Measurements from ENCODE around the gene DSG2.

DNA sequence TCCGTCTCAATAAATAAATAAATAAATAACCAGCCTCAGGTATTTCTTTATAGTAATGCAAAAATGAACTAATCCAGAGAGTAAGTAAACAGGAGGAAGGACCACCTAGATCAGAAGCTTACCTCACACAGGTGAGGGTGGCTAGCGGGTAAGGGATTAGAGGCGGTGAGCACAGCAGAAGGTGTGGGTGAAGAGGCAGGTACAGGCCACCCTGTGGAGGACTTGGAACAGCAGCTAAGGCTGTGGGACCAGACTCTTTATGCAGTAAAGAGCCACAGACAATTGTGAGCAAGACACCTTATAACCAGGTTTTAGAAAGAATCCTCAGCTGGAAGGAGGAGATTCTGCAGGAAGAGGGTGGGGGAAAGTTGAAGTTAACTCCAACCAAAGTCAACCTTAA lies 59.5 kb downstream of the DSG2 start:
- TF ChIP-seq CTCF (IDR thresholded peaks at IDR 0.05) (no peak), POLR2A (IDR thresholded peaks at IDR 0.05) (no peak), EP300 (IDR thresholded peaks at IDR 0.05) (no peak)

Measured in tibial nerve (tissue), 4 donors.